Neuronal stem cell (in vitro differentiated cells): ENCODE data around the gene ACRBP.

Experiments
- DNase-seq: peaks from one replicate; pipeline ENCODE4 v3.0.0-alpha.2; 2013; ENCODE audit warnings: low spot score
- H2AFZ ChIP-seq: one replicate; pipeline ENCODE4 v1.6.1; 2013; ENCODE audit warnings: mild to moderate bottlenecking, low read length, inconsistent platforms
- H2AK5ac ChIP-seq: 2 replicates; pipeline ENCODE4 v1.6.1; 2013; ENCODE audit warnings: low read depth, mild to moderate bottlenecking, inconsistent platforms, low read length, moderate library complexity, mixed read lengths
- H2BK120ac ChIP-seq: 2 replicates; pipeline ENCODE4 v1.6.1; 2013; ENCODE audit warnings: low read depth, mild to moderate bottlenecking, inconsistent platforms, low read length, moderate library complexity, mixed read lengths
- H2BK12ac ChIP-seq: one replicate; pipeline ENCODE4 v1.6.1; 2013; ENCODE audit warnings: low read length, inconsistent platforms
- H2BK15ac ChIP-seq: 2 replicates; pipeline ENCODE4 v1.6.1; 2013; ENCODE audit warnings: mild to moderate bottlenecking, low read length, inconsistent platforms, mixed read lengths
- H2BK5ac ChIP-seq: one replicate; pipeline ENCODE4 v1.6.1; 2013; ENCODE audit warnings: inconsistent platforms, mild to moderate bottlenecking, low read length, moderate library complexity
- H3K14ac ChIP-seq: one replicate; pipeline ENCODE4 v1.6.1; 2013; ENCODE audit warnings: low read length, inconsistent platforms
- H3K18ac ChIP-seq: 2 replicates; pipeline ENCODE4 v1.6.1; 2013; ENCODE audit warnings: low read length, inconsistent platforms
- H3K23ac ChIP-seq: 2 replicates; pipeline ENCODE4 v1.6.1; 2013; ENCODE audit warnings: low read depth, mild to moderate bottlenecking, mixed read lengths, low read length, inconsistent platforms; ENCODE audit not compliant: poor library complexity
- H3K27ac ChIP-seq: replicated peaks from 3 replicates; pipeline ENCODE4 v1.5.1; 2013; ENCODE audit warnings: low read length, inconsistent platforms
- H3K27me3 ChIP-seq, 3 experiments: 2 replicates each; pipeline ENCODE4 v1.6.1; 2013; ENCODE audit warnings: low read length in 3 of 3, mild to moderate bottlenecking in 2 of 3, inconsistent platforms in 1 of 3, low read depth in 1 of 3, mixed read lengths in 1 of 3, moderate library complexity in 1 of 3; ENCODE audit not compliant: control insufficient read depth in 3 of 3, insufficient read depth in 3 of 3
- H3K36me3 ChIP-seq, 2 donors: replicated peaks in 1 of 2; 2 replicates each; pipeline ENCODE4 v1.6.1; 2013; ENCODE audit warnings: low read length in 2 of 2; ENCODE audit not compliant: control insufficient read depth in 2 of 2, insufficient read depth in 2 of 2
- H3K4ac ChIP-seq: 2 replicates; pipeline ENCODE4 v1.6.1; 2013; ENCODE audit warnings: inconsistent platforms, mild to moderate bottlenecking, low read length, moderate library complexity
- H3K4me1 ChIP-seq, 2 donors: 1 replicate in 1 of 2; 2 replicates in 1 of 2; pipeline ENCODE4 v1.6.1; 2013; ENCODE audit warnings: low read length in 2 of 2, low read depth in 1 of 2; ENCODE audit not compliant: control insufficient read depth in 2 of 2, insufficient read depth in 1 of 2
- H3K4me2 ChIP-seq: one replicate; pipeline ENCODE4 v1.6.1; 2013; ENCODE audit warnings: mild to moderate bottlenecking, low read length, inconsistent platforms; ENCODE audit not compliant: insufficient read depth, poor library complexity, severe bottlenecking
- H3K4me3 ChIP-seq, 2 donors: 2 replicates each; pipeline ENCODE4 v1.5.1; 2013; ENCODE audit warnings: low read length in 2 of 2, mild to moderate bottlenecking in 2 of 2, inconsistent platforms in 1 of 2, moderate library complexity in 1 of 2
- H3K79me1 ChIP-seq: one replicate; pipeline ENCODE4 v1.6.1; 2013; ENCODE audit warnings: low read depth, mild to moderate bottlenecking, inconsistent platforms, low read length, moderate library complexity
- H3K9ac ChIP-seq: one replicate; pipeline ENCODE4 v1.6.1; 2013; ENCODE audit warnings: mild to moderate bottlenecking, low read depth, low read length, inconsistent platforms; ENCODE audit not compliant: poor library complexity
- H3K9me3 ChIP-seq, 2 donors: replicated peaks in 1 of 2; 2 replicates each; pipeline versions ENCODE3 to v1.6.1; 2013; ENCODE audit warnings: low read length in 2 of 2, mild to moderate bottlenecking in 2 of 2, inconsistent platforms in 1 of 2, low read depth in 1 of 2, mixed read lengths in 1 of 2, moderate library complexity in 1 of 2; ENCODE audit not compliant: control insufficient read depth in 2 of 2, insufficient read depth in 1 of 2
- H4K8ac ChIP-seq: one replicate; pipeline ENCODE4 v1.6.1; 2013; ENCODE audit warnings: low read depth, mild to moderate bottlenecking, inconsistent platforms, low read length, moderate library complexity
- H4K91ac ChIP-seq: one replicate; pipeline ENCODE4 v1.6.1; 2013; ENCODE audit warnings: low read length, low read depth, mild to moderate bottlenecking, inconsistent platforms; ENCODE audit not compliant: poor library complexity
- WGBS, 2 donors: extraction: QIAGEN DNeasy Blood & Tissue Kit; methylation state at CpG; one replicate each; pipeline ENCODE4 v1.1.7; 2013; ENCODE audit warnings: missing lambda C conversion rate in 2 of 2, mixed read lengths in 1 of 2; ENCODE audit not compliant: insufficient read length in 2 of 2, insufficient replicate concordance in 1 of 2; ENCODE audit errors: extremely low coverage in 2 of 2; 5-methylcytosine and 5-hydroxymethylcytosine counted together

Gene ACRBP

GRCh38 chr12:6662602-6662905, 15.3 kb upstream of the ACRBP start:
- Histone ChIP-seq H3K18ac (peak overlapping the region; percentile 94), H3K4me3 (peak overlapping the region; percentile 74 to 94), H3K36me3 (peaks cover 8 to 36% of the 10 kb centered on the region in 2 donors), H2BK5ac (peak overlapping the region; percentile 92), H3K4me2 (peak overlapping the region; percentile 79), H2BK12ac (no peak overlapping the region), H3K79me1 (peaks cover 13% of the 10 kb centered on the region), H2BK15ac (no peak overlapping the region), H4K8ac (no peak overlapping the region), H3K23ac (no peak overlapping the region), H3K27me3 (no peaks in the 10 kb centered on the region), H3K4ac (no peak overlapping the region), H3K9me3 (no peaks in the 10 kb centered on the region), H2BK120ac (no peak overlapping the region), H3K14ac (no peak overlapping the region), H3K27ac (no peak overlapping the region), H2AK5ac (peak overlapping the region; percentile 3), H3K9ac (peak overlapping the region; percentile 82), H4K91ac (no peak overlapping the region), H2AFZ (peak overlapping the region; percentile 71), H3K4me1 (peaks cover 0 to 5% of the 10 kb centered on the region in 2 donors)
- no CpG with 5 or more reads among the region's 10 CpGs for WGBS, 2 donors
- DNase-seq = no peak

- WGBS, 2 donors = no CpG with 5 or more reads among the region's 5 CpGs
- H3K4ac ChIP-seq = no peak overlapping the region
- H2BK15ac ChIP-seq = no peak overlapping the region
- H3K14ac ChIP-seq = no peak overlapping the region
- H2BK5ac ChIP-seq = no peak overlapping the region
- no peak overlapping the region for H3K9ac ChIP-seq
- no peak for DNase-seq
- H4K91ac ChIP-seq = no peak overlapping the region
- no peak overlapping the region for H3K4me2 ChIP-seq
- no peak overlapping the region for H2BK12ac ChIP-seq
- H3K18ac ChIP-seq = no peak overlapping the region
- H3K4me1 ChIP-seq = no peaks in the 10 kb centered on the region
- H2AK5ac ChIP-seq = no peak overlapping the region
- H3K23ac ChIP-seq = no peak overlapping the region
- H2AFZ ChIP-seq = no peak overlapping the region
- H4K8ac ChIP-seq = no peak overlapping the region
- peaks cover 0 to 1% of the 10 kb centered on the region in 2 donors for H3K9me3 ChIP-seq
- H3K79me1 ChIP-seq = peaks cover 2% of the 10 kb centered on the region
- H3K4me3 ChIP-seq = no peak overlapping the region
- no peaks in the 10 kb centered on the region for H3K27me3 ChIP-seq
- H3K36me3 ChIP-seq = peaks cover 29 to 85% of the 10 kb centered on the region in 2 donors
- H2BK120ac ChIP-seq = no peak overlapping the region
- no peak overlapping the region for H3K27ac ChIP-seq
Measured at GRCh38 chr12:6653987-6654386, 6.8 kb upstream of the ACRBP start.

GRCh38 chr12:6653342-6653741, 6.1 kb upstream of the ACRBP start:
- H4K8ac ChIP-seq = no peak overlapping the region
- no peak overlapping the region for H3K23ac ChIP-seq
- H3K36me3 ChIP-seq = peaks cover 29 to 84% of the 10 kb centered on the region in 2 donors
- H3K14ac ChIP-seq = no peak overlapping the region
- no peak overlapping the region for H3K9ac ChIP-seq
- no peaks in the 10 kb centered on the region for H3K27me3 ChIP-seq
- peaks cover under 1 to 1% of the 10 kb centered on the region in 2 donors for H3K9me3 ChIP-seq
- H3K79me1 ChIP-seq = no peaks in the 10 kb centered on the region
- H2BK12ac ChIP-seq = no peak overlapping the region
- H3K4me3 ChIP-seq = no peak overlapping the region
- no peak overlapping the region for H3K4me2 ChIP-seq
- H4K91ac ChIP-seq = no peak overlapping the region
- H2BK5ac ChIP-seq = no peak overlapping the region
- no peak overlapping the region for H3K18ac ChIP-seq
- no peak overlapping the region for H3K4ac ChIP-seq
- H3K27ac ChIP-seq = no peak overlapping the region
- no peak overlapping the region for H2BK120ac ChIP-seq
- H3K4me1 ChIP-seq = no peaks in the 10 kb centered on the region
- H2AK5ac ChIP-seq = no peak overlapping the region
- H2AFZ ChIP-seq = no peak overlapping the region
- no peak overlapping the region for H2BK15ac ChIP-seq
- WGBS, 2 donors = no CpG with 5 or more reads among the region's 1 CpG
- no peak for DNase-seq

GRCh38 chr12:6652391-6652790, 5.2 kb upstream of the ACRBP start:
- H2AK5ac ChIP-seq = no peak overlapping the region
- no peaks in the 10 kb centered on the region for H3K4me1 ChIP-seq
- no peak overlapping the region for H3K27ac ChIP-seq
- no peak overlapping the region for H3K4me2 ChIP-seq
- no peak overlapping the region for H3K23ac ChIP-seq
- no peaks in the 10 kb centered on the region for H3K79me1 ChIP-seq
- no CpG with 5 or more reads among the region's 12 CpGs for WGBS, 2 donors
- H3K18ac ChIP-seq = no peak overlapping the region
- H3K9me3 ChIP-seq = peaks cover 1 to 6% of the 10 kb centered on the region in 2 donors
- H3K36me3 ChIP-seq = peaks cover 31 to 85% of the 10 kb centered on the region in 2 donors
- no peak overlapping the region for H3K9ac ChIP-seq
- no peak overlapping the region for H3K14ac ChIP-seq
- H3K4ac ChIP-seq = no peak overlapping the region
- H2BK5ac ChIP-seq = no peak overlapping the region
- no peak overlapping the region for H4K91ac ChIP-seq
- no peaks in the 10 kb centered on the region for H3K27me3 ChIP-seq
- no peak overlapping the region for H2BK15ac ChIP-seq
- no peak overlapping the region for H3K4me3 ChIP-seq
- DNase-seq = no peak
- no peak overlapping the region for H2BK12ac ChIP-seq
- H4K8ac ChIP-seq = no peak overlapping the region
- H2BK120ac ChIP-seq = no peak overlapping the region
- no peak overlapping the region for H2AFZ ChIP-seq
